ENCODE results near the gene MTUS2. TPM values are rescaled to one million over a fixed set of nuclear protein-coding genes. Genes with fewer than 3 reads are reported as not detected.

MTUS2 gene
- total RNA-seq, 1 experiment from 2014 or later, result 0.11 TPM

DNA sequence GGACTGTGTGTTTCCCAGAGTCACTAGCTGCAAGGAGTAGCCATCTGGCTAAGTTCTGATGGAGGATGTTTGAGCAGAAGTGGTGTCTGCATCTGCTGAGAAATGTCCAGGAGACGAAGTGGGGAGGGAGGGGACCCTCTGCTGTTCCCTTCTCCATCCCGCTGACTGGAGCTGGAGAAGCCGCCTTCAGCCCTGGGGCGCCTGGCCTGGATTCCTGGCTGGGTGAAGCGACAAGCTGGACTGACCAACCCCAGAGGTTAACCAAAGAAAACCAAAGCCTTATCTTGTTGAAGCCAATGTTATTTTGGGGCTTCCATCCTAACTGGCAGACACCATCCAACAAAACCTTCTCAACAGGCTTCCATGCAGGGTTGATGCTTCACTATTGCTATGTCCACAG is 707.8 kb downstream of the MTUS2 start:
- Histone ChIP-seq H3K4me1 (ENCODE audit: insufficient read depth, low read length, poor library complexity, severe bottlenecking) (no peaks in the 10 kb centered on the region), H3K36me3 (ENCODE audit: insufficient read depth, low read length, poor library complexity, severe bottlenecking) (peaks cover 55% of the 10 kb centered on the region), H3K4me3 (ENCODE audit: low read depth, low read length, poor library complexity, severe bottlenecking) (no peak overlapping the region), H3K27me3 (replicated peaks; ENCODE audit: insufficient read depth, low read depth, low read length, poor library complexity) (no peaks in the 10 kb centered on the region), H3K9me3 (ENCODE audit: low read depth, low read length, poor library complexity, severe bottlenecking) (no peaks in the 10 kb centered on the region), H3K27ac (ENCODE audit: low read depth, low read length, poor library complexity, severe bottlenecking) (no peak overlapping the region)
- POLR2A ChIA-PET (ENCODE audit: low non-redundant PET), result no interaction called here
- CTCF ChIA-PET, result no interaction called here
- intact Hi-C loops (cut with micrococcal nuclease; ENCODE audit: unreplicated experiment), result no loop called here
- BruUV-seq (replicated peaks), result no TSS peak
- no peak for DNase-seq (ENCODE audit: low spot score)
- TF ChIP-seq, protein P1, sequence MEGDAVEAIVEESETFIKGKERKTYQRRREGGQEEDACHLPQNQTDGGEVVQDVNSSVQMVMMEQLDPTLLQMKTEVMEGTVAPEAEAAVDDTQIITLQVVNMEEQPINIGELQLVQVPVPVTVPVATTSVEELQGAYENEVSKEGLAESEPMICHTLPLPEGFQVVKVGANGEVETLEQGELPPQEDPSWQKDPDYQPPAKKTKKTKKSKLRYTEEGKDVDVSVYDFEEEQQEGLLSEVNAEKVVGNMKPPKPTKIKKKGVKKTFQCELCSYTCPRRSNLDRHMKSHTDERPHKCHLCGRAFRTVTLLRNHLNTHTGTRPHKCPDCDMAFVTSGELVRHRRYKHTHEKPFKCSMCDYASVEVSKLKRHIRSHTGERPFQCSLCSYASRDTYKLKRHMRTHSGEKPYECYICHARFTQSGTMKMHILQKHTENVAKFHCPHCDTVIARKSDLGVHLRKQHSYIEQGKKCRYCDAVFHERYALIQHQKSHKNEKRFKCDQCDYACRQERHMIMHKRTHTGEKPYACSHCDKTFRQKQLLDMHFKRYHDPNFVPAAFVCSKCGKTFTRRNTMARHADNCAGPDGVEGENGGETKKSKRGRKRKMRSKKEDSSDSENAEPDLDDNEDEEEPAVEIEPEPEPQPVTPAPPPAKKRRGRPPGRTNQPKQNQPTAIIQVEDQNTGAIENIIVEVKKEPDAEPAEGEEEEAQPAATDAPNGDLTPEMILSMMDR (conservative IDR thresholded peaks at IDR 0.05; ENCODE audit: low read depth, low read length), result no peak
- no peak for TF ChIP-seq EZH2 (IDR thresholded peaks at IDR 0.05; ENCODE audit: borderline replicate concordance, low read depth, low read length, poor library complexity, severe bottlenecking)

DNA sequence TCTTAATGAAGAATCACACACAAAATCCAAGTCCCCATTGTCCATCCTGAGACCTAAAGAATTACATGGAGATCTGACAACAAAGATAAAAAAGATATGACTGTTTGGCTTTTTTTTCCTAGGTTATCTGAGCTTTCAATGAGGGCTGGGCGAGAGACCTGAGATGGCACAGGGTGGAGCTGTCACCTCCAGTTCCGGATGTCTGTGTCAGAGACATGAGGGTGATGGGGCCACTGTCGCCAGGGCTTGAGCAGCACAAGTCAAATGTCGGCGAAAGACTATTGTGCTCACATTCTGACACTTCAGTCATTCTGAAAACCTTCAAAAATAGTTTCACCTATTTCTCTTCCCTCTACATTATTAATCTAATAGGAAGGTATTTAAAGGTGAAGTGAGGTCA is 709.6 kb downstream of the MTUS2 start:
- POLR2A ChIA-PET (ENCODE audit: low non-redundant PET), result no interaction called here
- H3K9me3 ChIP-seq (ENCODE audit: low read depth, low read length, poor library complexity, severe bottlenecking), result no peaks in the 10 kb centered on the region
- intact Hi-C loops (cut with micrococcal nuclease; ENCODE audit: unreplicated experiment), result no loop called here
- TF ChIP-seq, protein P1 (conservative IDR thresholded peaks at IDR 0.05; ENCODE audit: low read depth, low read length), result no peak
- TF ChIP-seq EZH2 (IDR thresholded peaks at IDR 0.05; ENCODE audit: borderline replicate concordance, low read depth, low read length, poor library complexity, severe bottlenecking), result no peak
- BruUV-seq (replicated peaks), result no TSS peak
- peaks cover 63% of the 10 kb centered on the region for H3K36me3 ChIP-seq (ENCODE audit: insufficient read depth, low read length, poor library complexity, severe bottlenecking)
- no peak overlapping the region for H3K27ac ChIP-seq (ENCODE audit: low read depth, low read length, poor library complexity, severe bottlenecking)
- CTCF ChIA-PET, result no interaction called here
- no peak for DNase-seq (ENCODE audit: low spot score)
- H3K27me3 ChIP-seq (replicated peaks; ENCODE audit: insufficient read depth, low read depth, low read length, poor library complexity), result no peaks in the 10 kb centered on the region
- H3K4me3 ChIP-seq (ENCODE audit: low read depth, low read length, poor library complexity, severe bottlenecking), result no peak overlapping the region
- H3K4me1 ChIP-seq (ENCODE audit: insufficient read depth, low read length, poor library complexity, severe bottlenecking), result no peaks in the 10 kb centered on the region

DNA sequence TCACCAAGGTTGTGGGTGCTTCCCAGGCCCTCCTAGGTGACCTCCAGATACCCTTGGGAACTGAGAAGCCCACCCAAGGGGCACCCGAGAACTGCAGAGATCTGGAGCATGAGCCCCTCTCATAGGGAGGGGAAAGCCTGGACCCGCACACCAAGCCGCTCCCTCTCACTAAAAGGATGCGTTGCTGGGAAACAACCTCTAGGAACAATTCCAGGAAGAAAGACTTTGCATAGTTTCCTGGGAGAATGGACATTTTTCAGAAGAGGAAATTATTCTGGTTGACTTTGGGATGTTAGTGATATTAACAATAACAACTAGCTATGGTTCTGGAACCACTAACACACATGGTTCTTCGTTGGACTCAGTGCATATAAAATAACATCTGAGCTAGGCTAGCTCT is 710.8 kb downstream of the MTUS2 start:
- H3K36me3 ChIP-seq (ENCODE audit: insufficient read depth, low read length, poor library complexity, severe bottlenecking), result peaks cover 74% of the 10 kb centered on the region
- POLR2A ChIA-PET (ENCODE audit: low non-redundant PET), result no interaction called here
- CTCF ChIA-PET, result no interaction called here

More for the DNA sequence above, 710.8 kb downstream of the MTUS2 start:
- no TSS peak for BruUV-seq (replicated peaks)
- Histone ChIP-seq H3K9me3 (ENCODE audit: low read depth, low read length, poor library complexity, severe bottlenecking) (no peaks in the 10 kb centered on the region), H3K4me1 (ENCODE audit: insufficient read depth, low read length, poor library complexity, severe bottlenecking) (peaks cover 7% of the 10 kb centered on the region), H3K4me3 (ENCODE audit: low read depth, low read length, poor library complexity, severe bottlenecking) (no peak overlapping the region), H3K27ac (ENCODE audit: low read depth, low read length, poor library complexity, severe bottlenecking) (no peak overlapping the region), H3K27me3 (replicated peaks; ENCODE audit: insufficient read depth, low read depth, low read length, poor library complexity) (no peaks in the 10 kb centered on the region)
- DNase-seq (ENCODE audit: low spot score), result no peak
- intact Hi-C loops (cut with micrococcal nuclease; ENCODE audit: unreplicated experiment), result no loop called here
- no peak for TF ChIP-seq EZH2 (IDR thresholded peaks at IDR 0.05; ENCODE audit: borderline replicate concordance, low read depth, low read length, poor library complexity, severe bottlenecking)
- TF ChIP-seq, protein P1 (conservative IDR thresholded peaks at IDR 0.05; ENCODE audit: low read depth, low read length), result no peak
